GM19351 (cell line): Measurements from ENCODE around the gene TMEM63B.
"Not testable (repeated sequence)": the region's sequence is repeated elsewhere in the genome, so short reads cannot be mapped to it uniquely, and the experiment has no call there.

Experiments
- ATAC-seq: cut with Tn5 transposase; IDR thresholded peaks from one replicate; pipeline ENCODE4 v1.9.1; 2021; ENCODE audit warnings: mild to moderate bottlenecking, moderate library complexity; ENCODE audit not compliant: unreplicated experiment

Gene TMEM63B

DNA sequence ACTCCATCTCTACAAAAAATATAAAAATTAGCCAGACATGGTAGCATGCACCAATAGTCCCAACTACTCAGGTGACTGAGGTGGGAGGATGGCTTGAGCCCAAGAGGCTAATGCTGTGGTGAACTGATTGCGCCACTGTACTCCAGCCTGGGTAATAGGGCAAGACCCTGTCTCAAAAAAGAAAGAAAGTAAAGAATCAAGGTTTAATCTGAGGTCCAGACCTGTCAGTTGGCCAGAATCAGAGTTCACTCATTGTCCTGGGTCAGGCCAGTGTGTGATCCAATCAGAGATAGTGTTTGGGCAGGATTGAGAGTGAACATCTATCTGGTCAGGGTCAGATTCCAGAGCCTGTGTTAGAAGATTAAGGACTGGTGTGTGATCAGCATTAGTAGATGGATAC is 15.5 kb downstream of the TMEM63B start:
- ATAC-seq, result no peak

DNA sequence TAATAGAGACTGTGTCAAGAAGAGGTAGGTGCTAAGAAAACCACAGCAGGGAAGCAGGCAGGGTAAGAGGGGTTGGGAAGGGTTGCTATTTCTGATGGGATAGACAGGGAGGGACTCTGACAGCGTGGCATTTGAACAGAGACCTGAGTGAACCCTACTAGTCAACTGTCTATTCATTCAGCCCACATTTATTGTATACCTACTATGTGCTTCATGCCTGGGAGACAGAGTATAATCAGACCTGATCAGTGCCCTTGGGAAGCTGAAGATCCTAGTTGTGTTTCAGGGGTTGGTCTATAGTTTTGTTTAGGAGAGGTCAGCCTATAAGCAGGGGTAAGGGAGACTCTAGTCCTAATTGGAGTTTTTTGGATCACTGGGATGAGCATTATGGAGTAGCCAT is 16.4 kb downstream of the TMEM63B start:
- ATAC-seq, result no peak

DNA sequence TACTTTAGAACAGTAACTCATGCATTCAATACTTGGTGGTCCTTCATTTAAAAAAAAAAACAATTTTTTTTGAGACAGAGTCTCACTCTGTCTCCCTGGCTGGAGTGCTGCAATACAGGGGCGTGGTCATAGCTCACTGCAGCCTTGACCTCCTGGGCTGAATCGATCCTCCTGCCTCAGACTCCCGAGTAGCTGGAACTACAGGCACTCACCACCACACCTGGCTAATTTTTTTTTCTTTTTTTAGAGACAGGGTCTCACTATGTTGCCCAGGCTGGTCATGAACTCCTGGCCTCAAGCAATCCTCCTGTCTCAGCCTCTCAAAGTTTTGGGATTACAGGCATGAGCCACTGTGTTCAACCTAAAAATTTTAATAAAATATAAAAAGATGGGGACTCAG is 17.2 kb downstream of the TMEM63B start:
- ATAC-seq, result not testable (repeated sequence)

DNA sequence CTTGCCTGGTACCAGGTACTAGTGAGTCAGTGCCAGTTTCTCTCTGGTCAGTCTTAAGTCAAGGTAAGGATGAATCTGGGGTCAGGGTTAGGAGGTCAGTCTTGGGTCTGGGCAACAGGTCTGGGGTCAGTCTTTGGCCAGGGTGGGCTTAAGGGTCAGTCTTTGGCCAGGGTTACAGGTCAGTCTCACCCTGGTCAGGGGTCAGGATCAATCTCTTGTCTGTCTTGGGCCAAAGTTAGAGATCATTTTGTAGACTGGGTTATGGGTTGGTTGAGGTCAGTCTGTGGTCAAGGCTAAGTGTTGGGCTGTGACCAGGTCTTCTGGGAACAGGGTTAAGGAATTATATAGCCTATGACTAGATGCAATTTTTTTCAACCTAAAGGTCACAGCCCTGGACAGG is 18.5 kb downstream of the TMEM63B start:
- no peak for ATAC-seq

DNA sequence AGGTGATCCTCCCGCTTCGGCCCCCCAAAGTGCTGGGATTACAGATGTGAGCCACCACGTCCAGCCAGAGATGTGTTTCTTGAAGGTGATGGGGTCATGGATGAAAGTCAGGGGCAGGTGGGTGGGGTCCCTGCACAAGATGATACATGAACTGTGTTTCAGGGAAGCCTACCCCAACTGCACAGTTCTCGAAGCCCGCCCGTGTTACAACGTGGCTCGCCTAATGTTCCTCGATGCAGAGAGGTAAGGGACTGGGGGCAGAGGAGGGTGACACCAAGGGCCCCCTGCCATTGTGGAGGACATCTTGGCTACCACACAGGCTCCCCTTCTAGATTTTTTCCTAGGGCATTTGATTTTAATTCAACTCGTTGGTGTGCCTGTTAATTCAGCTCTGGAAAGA is 19.3 kb downstream of the TMEM63B start:
- ATAC-seq, result no peak

DNA sequence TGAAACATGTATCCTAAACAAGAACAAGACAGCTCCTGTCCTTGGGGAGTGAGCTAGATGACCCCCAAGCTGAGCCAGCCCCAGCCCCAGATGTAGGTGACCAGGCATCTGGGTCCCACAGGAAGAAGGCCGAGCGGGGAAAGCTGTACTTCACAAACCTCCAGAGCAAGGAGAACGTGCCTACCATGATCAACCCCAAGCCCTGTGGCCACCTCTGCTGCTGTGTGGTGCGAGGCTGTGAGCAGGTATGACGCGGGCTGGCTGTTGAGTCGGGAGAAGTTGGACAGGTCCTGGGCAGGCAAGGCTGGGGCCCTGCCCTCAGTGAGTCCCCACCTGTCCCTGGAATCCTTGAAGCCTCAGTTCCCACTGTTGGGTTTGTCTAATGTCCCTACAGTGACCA is 19.9 kb downstream of the TMEM63B start:
- no peak for ATAC-seq

DNA sequence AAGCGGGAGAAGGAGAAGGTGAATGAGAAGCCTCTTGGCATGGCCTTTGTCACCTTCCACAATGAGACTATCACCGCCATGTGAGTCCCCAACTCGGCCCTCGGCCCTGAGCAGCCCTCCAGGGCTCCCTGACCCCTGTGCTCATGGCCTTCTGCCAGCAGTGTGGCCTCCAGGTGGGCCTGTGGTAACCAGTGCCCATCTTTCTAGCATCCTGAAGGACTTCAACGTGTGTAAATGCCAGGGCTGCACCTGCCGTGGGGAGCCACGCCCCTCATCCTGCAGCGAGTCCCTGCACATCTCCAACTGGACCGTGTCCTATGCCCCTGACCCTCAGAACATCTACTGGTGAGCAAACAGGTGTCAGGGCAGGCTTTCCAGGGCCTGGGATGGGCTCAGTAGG is 21.0 kb downstream of the TMEM63B start:
- ATAC-seq, result no peak

DNA sequence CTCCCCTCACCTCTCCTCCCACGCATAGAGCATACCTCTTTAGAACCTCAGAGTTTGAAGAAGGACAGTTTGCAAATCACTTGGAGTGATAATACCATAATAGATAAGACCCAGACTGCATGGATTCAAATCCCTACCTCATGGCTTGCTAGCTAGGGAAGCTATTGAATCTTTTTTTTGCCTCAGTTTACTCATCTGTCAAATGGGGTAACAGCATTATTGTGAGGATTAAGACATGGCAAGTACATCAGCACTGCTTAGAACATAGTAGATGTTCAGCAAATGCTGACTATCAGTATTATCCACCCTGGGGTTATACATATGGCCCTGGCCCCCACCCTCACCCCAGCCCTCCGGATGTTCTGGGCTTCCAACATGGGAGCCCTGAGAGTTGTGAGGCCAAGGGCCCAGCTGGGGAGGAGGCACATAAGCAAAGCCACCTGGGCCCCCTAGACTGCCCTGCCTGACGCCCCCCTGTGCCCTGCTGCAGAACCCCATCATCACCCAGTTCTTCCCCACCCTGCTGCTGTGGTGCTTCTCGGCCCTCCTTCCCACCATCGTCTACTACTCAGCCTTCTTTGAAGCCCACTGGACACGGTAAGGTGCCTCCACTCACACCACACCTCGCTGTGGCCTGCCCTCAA is 22.1 kb downstream of the TMEM63B start:
- ATAC-seq, result no peak

DNA sequence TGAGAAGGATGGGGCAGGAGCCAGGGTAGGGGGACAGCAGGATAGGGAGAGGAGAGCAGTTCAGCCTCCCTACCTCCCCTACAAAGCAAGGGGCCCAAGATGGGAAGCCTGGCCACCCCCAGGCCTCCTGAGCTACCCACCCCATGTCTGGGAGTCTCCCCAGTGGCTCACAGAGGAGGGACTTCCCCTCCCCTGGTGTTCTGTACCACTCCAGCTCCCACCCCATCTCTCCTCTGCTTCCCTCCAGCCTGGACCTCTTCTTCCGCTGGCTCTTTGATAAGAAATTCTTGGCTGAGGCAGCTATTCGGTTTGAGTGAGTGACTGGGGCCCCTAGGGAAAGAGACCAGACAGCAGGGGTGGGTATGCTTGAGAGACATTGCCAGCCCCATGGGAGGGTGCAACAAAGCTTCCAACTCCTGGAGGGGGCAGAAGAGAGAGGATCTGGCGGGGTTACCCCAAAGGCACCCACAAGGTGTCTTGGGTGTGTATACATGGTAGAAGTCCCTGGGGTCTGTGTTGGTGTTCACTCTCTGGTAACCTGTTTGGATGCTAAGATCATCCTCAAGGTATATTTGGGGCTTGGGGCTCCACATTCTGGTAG is 23.1 kb downstream of the TMEM63B start:
- no peak for ATAC-seq

DNA sequence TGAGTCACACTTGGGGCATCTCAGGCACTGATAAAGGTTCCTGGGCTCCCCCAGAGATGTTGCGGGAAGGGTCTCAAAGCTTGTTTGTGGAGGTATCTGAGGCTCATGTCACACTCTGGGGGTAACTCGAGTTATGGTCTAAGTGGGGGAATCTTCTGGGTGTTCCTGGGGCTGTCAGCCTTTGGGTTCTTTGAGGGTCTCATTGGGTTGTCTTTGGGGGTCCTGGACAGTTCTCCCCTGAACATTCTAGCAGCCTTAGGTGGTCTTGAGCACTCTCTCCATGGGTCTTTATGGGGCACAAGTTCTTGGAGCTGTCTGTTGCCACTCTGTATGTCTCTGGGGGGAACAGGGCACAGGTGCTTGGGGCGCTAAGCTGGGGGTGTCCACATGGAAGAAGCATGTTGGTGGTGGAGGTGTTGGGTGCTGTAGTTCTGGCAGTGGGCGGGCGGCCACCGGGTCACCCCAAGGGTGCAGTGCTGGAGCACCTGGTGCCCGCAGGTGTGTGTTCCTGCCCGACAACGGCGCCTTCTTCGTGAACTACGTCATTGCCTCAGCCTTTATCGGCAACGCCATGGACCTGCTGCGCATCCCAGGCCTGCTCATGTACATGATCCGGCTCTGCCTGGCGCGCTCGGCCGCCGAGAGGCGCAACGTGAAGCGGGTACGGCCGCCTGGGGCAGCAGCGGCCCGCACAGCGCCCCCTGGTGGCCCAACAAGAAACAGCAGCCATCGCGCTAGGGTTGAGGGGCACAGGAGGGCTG is 24.2 kb downstream of the TMEM63B start:
- ATAC-seq, result peak; percentile 66

DNA sequence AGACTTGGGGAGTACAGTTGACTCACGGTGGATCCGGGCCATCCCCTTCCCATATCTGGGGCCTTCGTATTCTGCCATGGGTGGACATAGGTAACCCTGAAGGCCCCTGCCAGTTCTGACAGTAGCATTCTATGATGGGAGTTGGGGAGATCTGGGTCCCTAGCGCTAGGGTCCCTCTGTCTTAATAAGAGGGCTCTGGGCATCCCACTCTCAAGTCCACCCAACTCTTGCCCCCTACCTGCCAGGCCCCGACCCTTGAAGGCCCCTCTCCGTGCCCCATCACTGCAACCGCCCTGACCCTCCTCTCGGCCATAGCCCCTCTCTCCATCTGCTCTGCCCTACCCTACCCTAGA is 24.7 kb downstream of the TMEM63B start:
- no peak for ATAC-seq

DNA sequence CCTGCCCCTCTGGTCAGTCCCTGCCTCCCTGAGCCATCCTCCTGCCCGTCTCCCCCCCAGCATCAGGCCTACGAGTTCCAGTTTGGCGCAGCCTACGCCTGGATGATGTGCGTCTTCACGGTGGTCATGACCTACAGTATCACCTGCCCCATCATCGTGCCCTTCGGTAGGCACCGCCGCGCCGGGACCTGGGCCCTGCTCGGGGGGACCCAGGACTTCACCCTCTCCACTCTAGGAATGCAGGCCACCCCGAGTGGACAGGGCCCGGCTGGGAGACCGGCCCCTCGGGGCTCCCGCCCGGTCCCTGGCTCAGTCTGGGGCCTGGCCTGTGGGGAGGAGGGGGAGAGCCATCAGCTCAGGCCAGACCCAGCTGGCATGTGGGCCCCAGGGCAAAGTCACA is 25.2 kb downstream of the TMEM63B start:
- no peak for ATAC-seq

DNA sequence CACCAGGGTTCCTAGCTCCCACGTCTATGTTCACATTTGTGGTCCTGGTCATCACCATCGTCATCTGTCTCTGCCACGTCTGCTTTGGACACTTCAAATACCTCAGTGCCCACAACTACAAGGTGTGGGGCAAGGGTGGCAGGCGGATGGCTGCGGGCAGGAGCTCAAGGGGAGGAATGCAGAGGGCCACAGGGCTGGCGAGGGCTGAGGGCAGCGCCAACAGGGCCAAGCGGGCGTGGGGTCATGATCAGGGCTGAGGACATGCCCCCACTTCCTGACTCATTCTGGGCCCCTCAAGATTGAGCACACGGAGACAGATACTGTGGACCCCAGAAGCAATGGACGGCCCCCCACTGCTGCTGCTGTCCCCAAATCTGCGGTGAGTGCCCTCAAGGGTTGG is 26.7 kb downstream of the TMEM63B start:
- ATAC-seq, result no peak

DNA sequence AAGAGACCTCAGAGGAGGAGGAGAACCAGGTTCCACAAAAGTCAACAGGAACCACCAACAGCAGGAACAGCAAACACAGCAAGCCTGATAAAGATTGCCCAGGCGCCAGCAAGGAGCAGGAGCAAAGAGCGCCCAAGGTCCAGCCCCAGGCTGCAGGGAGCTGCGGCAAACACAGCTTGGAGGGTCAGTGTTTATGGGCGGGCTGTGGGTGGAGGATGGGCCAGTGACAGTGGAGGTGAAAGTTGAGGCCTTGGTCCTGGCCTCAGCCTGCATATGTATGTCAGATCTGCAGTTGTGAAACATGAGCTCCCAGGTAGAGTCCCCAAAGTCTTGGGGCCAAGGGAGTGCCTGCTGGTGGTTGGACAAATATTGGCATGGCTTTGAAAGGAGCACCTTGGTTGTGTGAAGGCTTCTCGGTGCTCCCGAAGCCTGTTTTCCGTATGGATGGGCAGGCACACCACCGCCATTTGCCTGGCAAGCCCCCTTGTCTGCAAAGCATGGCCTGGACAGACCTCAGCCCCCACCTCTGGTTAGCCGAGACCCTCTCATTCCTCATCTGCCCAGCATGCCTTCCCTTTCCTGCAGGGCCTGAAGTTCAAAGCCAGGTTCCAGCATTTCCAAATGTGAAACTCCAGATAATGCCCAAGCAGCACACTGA is 29.3 kb downstream of the TMEM63B start:
- ATAC-seq, result no peak

DNA sequence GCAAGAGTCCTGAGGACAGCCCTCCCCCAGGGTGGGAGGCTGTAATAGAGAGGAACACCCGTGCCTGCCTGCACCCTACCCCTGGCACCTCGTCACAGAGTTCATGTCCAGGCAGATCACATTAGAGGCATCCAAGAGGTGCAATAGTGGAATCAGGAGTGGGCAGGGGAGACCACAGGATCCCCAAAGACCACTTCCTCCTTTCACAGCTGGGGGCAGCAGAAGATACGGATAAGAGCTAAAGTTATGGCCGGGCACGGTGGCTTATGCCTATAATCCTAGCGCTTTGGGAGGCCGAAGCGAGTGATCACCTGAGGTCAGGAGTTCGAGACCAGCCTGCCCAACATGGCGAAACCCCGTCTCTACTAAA is 29.8 kb downstream of the TMEM63B start:
- ATAC-seq, result no peak

DNA sequence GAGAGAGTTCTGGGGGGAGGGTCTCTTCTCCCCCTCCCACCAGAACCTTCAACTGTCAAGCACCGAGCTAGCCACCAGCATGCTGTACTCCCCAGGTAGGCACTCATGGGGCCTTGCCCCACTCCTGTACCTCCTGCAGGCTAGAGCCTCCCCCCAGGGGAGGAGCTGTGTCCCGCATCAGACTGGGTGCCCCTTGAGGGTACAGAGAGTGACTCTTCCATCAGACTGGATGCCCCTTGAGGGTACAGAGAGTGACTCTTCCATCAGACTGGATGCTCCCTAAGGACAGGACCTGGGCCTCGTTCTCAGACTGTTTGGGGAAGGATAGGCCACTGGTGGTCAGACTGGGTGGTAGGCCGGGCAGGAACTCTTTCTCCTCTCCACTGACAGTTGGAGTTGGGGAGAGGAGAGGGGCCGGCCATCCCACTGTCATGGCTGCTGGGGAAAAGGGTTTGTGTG is 31.4 kb downstream of the TMEM63B start, which contains the start of gene CAPN11:
Gene CAPN11 (plus strand): TSS at position 51 of the 459 bp plus-strand sequence. CDS start 29 bp downstream, at position 80.
- no peak for ATAC-seq

DNA sequence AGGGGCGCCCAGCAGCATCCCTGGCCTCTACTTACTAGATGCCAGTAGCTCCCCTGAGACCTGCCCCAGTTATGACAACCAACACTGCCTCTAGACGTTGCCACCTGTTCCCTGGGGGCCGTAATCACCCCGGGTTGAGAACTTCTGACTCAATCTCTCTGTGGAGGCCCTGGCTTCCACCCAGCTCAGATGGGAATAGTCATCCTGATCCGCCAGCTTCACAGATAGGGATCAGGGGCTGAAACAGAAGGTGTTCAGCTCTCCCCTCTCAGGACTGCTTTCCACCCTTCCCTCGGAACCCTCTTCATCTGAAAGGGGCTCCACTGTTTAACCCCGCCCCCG is 34.6 kb downstream of the TMEM63B start:
- no peak for ATAC-seq

DNA sequence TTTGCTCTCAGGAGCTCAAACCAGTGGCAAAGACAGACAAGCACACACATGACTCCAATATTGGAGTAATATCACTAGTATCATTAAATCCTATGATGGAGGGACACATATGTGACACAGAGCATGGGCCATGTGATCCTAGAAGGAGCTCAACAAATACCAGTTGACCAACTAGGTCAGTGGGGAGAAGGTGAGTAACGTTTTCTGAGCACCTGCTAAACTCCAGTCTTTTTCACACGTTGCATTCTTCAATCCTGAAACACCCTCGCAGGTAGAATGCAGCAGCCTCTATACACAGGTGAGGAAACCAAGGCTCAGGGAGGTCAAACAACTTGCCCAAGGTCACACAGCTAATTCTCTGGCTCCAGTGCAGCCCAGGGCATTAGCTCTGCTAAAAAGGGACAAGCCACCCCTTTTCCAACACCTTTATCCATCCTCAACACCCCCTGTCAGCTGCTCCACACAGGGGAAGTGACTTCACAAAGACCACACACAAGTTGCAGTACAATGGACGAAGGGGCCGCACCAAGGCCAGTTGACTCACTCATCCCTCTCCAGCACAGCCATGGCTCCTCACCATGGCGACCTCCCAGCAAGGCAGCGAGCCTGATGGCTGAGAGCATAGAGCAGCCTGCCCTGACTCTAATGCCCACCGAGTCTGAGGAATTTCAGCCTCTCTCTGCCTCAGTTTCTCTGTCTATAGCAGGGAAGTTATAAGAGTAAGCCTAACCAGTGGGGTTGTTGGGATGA is 35.7 kb downstream of the TMEM63B start:
- no peak for ATAC-seq

DNA sequence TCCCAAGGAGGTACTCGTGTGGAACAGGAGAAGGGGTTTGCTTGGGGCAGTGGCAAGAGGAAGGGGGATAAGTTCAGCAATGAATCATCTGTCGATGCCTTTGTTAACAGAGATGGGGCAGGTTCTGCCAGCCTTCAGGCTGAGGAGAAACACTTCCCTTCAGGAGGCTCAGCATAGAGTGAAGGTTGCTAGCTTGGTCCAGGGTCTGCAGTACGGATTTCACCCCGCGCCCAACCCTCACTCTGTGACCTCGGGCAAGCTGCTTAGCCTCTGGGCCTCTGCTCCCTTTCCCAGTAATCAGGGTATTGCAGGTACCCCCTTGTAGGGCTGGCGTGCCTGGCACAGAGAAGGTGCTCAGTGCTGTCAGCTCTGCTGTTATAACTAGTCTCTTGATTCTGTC is 38.8 kb downstream of the TMEM63B start:
- ATAC-seq, result no peak

DNA sequence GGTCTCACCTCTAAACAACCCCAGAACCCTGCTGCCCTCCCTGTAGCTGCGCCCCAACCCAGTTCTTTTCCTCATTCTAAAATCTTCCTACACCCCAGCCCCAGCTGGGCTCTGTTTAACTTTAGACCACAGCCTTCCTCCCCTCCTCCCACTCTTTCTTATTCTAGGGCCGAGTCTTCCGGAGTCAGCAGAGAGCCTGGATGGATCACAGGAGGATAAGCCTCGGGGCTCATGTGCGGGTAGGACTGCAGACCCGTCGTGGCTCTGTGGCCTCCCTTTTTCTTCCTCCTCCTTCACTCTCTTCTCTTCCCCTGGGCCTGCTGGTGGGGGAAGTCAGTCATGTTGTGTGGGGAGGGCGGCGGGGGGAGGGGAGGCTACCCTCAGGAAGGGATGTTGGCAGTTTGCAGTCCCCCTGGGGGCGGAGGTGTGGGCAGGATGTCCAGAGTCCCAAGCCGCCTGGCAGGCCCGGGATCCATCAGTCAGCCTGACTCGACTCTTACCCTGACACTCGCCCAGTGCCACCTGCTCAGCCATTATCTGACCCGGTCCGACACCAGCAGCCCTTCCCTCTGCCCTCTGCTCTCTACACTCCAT is 39.3 kb downstream of the TMEM63B start:
- no peak for ATAC-seq

DNA sequence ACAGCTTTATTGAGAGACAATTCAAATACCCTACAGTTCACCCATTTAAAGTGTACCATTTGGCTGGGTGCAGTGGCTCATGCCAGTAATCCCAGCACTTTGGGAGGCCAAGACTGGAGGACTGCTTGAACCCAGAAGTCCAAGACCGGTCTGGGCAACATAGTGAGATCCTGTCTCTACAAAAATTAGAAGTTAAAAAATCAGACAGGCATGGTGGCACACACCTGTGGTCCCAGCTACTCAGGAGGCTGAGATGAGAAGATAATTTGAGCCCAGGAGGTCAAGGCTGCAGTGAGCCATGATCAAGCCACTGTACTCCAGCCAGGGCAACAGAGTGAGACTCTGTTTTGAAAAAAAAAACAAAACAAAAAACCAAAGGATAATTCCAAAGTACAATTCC is 40.2 kb downstream of the TMEM63B start:
- ATAC-seq, result no peak
